DOHH2 (cell line): ENCODE results near the gene EXD3.

Experiments
- EZH2phosphoT487 ChIP-seq: fragments of 200-600 bp; sonication (generic); IDR thresholded peaks from 2 replicates; pipeline ENCODE4 v1.6.1; 2017; ENCODE audit warnings: borderline replicate concordance, mild to moderate bottlenecking, antibody characterized with exemption, low read length, moderate library complexity, mixed read lengths
- TF ChIP-seq, protein P1 (sequence below): fragments of 200-600 bp; sonication (generic); IDR thresholded peaks from one replicate; pipeline ENCODE4 v1.5.1; 2014; ENCODE audit warnings: antibody characterized with exemption, mild to moderate bottlenecking, low read depth, low read length; ENCODE audit not compliant: poor library complexity, severe bottlenecking

GRCh38 chr9:137433349-137433915, 10.5 kb upstream of the EXD3 start:
- TF ChIP-seq, protein P1, sequence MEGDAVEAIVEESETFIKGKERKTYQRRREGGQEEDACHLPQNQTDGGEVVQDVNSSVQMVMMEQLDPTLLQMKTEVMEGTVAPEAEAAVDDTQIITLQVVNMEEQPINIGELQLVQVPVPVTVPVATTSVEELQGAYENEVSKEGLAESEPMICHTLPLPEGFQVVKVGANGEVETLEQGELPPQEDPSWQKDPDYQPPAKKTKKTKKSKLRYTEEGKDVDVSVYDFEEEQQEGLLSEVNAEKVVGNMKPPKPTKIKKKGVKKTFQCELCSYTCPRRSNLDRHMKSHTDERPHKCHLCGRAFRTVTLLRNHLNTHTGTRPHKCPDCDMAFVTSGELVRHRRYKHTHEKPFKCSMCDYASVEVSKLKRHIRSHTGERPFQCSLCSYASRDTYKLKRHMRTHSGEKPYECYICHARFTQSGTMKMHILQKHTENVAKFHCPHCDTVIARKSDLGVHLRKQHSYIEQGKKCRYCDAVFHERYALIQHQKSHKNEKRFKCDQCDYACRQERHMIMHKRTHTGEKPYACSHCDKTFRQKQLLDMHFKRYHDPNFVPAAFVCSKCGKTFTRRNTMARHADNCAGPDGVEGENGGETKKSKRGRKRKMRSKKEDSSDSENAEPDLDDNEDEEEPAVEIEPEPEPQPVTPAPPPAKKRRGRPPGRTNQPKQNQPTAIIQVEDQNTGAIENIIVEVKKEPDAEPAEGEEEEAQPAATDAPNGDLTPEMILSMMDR, result no peak
- TF ChIP-seq EZH2phosphoT487, result no peak
